ENCODE results near the gene APC2.

APC2 gene

GRCh38 chr19:1449467-1450442, at the start of gene APC2:
Gene APC2 (plus strand): TSS chr19:1450121. CDS start chr19:1453002, 2,881 bp downstream.
- peak; percentile 89 for DNase-seq

- no peak for DNase-seq
Measured at GRCh38 chr19:1400281-1401137, 49.4 kb upstream of the APC2 start.

- peak; percentile 48 for DNase-seq
Measured at GRCh38 chr19:1401138-1401888, 48.6 kb upstream of the APC2 start, which contains the start of gene GAMT. Gene GAMT (minus strand): TSS chr19:1401542. CDS start chr19:1401476, 66 bp downstream.

- no peak for DNase-seq
Measured at GRCh38 chr19:1401889-1402217, 48.1 kb upstream of the APC2 start.

GRCh38 chr19:1402411-1403070, 47.4 kb upstream of the APC2 start:
- no peak for DNase-seq

- DNase-seq = peak; percentile 98
Measured at GRCh38 chr19:1406774-1407527, 43.0 kb upstream of the APC2 start.

- DNase-seq = no peak
Measured at GRCh38 chr19:1407528-1408299, 42.2 kb upstream of the APC2 start, which contains the start of gene DAZAP1. Gene DAZAP1 (plus strand): TSS chr19:1407586. CDS start chr19:1407774, 188 bp downstream.

GRCh38 chr19:1408300-1409203, 41.4 kb upstream of the APC2 start:
- peak; percentile 33 for DNase-seq

- no peak for DNase-seq
Measured at GRCh38 chr19:1409204-1410005, 40.5 kb upstream of the APC2 start.

- DNase-seq = no peak
Measured at GRCh38 chr19:1410136-1410786, 39.7 kb upstream of the APC2 start.

GRCh38 chr19:1410789-1411188, 39.1 kb upstream of the APC2 start:
- no peak for DNase-seq

- DNase-seq = peak; percentile 89
Measured at GRCh38 chr19:1411255-1412191, 38.4 kb upstream of the APC2 start.

GRCh38 chr19:1412323-1412923, 37.5 kb upstream of the APC2 start:
- DNase-seq = no peak

- DNase-seq = no peak
Measured at GRCh38 chr19:1412995-1413800, 36.7 kb upstream of the APC2 start.

All from midbrain (tissue), 1 donor.